BLaER1 (cell line): Measurements from ENCODE around the gene THAP8.
"Not testable (repeated sequence)": the region's sequence is repeated elsewhere in the genome, so short reads cannot be mapped to it uniquely, and the experiment has no call there.

ENCODE experiments used
- H3K27ac ChIP-seq: shearing (Covaris generic); formaldehyde crosslinking; 2 replicates; pipeline ENCODE4 v1.8.1; 2022
- H3K27me3 ChIP-seq: shearing (Covaris generic); formaldehyde crosslinking; 2 replicates; pipeline ENCODE4 v1.8.1; 2022
- H3K36me3 ChIP-seq: shearing (Covaris generic); formaldehyde crosslinking; 2 replicates; pipeline ENCODE4 v1.8.1; 2022
- H3K4me1 ChIP-seq: shearing (Covaris generic); formaldehyde crosslinking; 2 replicates; pipeline ENCODE4 v1.8.1; 2022
- H3K4me2 ChIP-seq: shearing (Covaris generic); formaldehyde crosslinking; 2 replicates; pipeline ENCODE4 v1.8.1; 2022
- H3K4me3 ChIP-seq: shearing (Covaris generic); formaldehyde crosslinking; 2 replicates; pipeline ENCODE4 v1.8.1; 2022
- H3K9ac ChIP-seq: shearing (Covaris generic); formaldehyde crosslinking; 2 replicates; pipeline ENCODE4 v1.8.1; 2022
- H3K9me3 ChIP-seq: shearing (Covaris generic); formaldehyde crosslinking; 2 replicates; pipeline ENCODE4 v1.8.1; 2022
- H4K20me1 ChIP-seq: shearing (Covaris generic); formaldehyde crosslinking; 2 replicates; pipeline ENCODE4 v1.8.1; 2022
- Cebpa-rat ChIP-seq: shearing (Covaris generic); IDR thresholded peaks from 2 replicates; pipeline ENCODE4 v1.8.1; 2022

THAP8 gene

DNA sequence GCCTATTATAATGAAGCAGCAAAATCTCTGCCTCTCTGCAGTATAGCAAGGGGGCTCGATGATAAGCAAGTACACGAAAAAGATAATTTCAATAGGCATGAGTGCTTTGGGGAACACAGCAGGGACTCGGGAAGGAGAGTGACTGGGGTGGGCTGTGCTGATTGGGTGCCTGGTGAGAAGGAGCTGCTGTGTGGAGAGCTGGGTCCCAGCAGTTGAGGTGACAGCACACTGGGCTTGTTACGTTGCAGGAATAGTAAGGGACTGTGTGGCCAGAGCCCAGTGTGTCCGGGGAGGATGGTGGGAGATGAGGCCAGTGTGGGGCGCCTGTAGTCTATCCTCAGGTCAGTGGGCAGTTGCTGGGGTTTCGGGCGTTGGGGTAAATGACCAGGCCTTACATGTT, 18.0 kb upstream of the THAP8 start:
- Histone ChIP-seq H3K9me3 (peaks cover 15% of the 10 kb centered on the region; the same call in 1 of the 2 replicates), H3K4me2 (no peak overlapping the region), H3K4me3 (no peak overlapping the region), H3K9ac (no peak overlapping the region; the same call in 1 of the 2 replicates), H3K4me1 (no peaks in the 10 kb centered on the region), H3K36me3 (peaks cover 92% of the 10 kb centered on the region), H3K27ac (no peak overlapping the region), H4K20me1 (no peaks in the 10 kb centered on the region), H3K27me3 (no peaks in the 10 kb centered on the region; the same call in 1 of the 2 replicates)
- TF ChIP-seq Cebpa-rat, result no peak

DNA sequence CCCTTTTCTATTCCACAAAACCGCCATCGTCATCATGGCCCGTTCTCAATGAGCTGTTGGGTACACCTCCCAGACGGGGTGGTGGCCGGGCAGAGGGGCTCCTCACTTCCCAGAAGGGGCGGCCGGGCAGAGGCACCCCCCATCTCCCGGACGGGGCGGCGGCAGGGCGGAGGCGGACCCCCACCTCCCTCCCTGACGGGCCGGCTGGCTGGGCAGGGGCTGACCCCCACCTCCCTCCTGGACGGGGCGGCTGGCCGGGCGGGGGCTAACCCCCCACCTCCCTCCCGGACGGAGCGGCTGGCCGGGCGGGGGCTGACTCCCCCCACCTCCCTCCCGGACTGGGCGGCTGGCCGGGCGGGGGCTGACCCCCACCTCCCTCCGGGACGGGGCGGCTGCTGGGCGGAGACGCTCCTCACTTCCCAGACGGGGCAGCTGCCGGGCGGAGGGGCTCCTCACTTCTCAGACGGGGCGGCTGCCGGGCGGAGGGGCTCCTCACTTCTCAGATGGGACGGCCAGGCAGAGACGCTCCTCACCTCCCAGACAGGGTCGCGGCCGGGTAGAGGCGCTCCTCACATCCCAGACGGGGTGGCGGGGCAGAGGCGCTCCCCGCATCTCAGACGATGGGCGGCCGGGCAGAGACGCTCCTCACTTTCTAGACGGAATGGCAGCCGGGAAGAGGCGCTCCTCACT, 14.9 kb upstream of the THAP8 start:
- not testable (repeated sequence) for H3K4me2 ChIP-seq, H3K4me1 ChIP-seq, H3K27ac ChIP-seq, H3K4me3 ChIP-seq, H3K27me3 ChIP-seq, H3K9ac ChIP-seq, H4K20me1 ChIP-seq
- H3K9me3 ChIP-seq, result peaks cover 15% of the 10 kb centered on the region; the same call in 1 of the 2 replicates
- peaks cover 93% of the 10 kb centered on the region for H3K36me3 ChIP-seq

DNA sequence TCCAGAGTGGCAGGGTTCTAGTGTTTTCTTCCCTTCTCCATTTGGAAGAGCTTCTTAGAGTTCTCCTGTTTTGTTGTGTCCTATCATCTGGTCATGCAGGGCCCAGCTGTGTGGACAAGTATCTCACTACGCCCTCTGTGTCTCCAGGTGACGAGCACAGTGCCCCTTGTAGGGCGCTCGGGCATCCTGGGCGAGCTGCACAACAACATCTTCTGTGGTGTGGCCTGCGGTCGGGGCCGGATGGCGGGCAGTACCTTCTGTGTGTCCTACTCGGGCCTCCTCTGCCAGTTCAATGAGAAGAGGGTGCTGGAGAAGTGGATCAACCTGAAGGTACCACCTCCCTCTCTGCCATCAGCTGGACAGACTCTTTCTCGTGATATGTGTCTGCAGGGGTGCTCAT, 13.6 kb upstream of the THAP8 start:
- H3K4me1 ChIP-seq, result no peaks in the 10 kb centered on the region
- no peak overlapping the region for H3K9ac ChIP-seq
- H3K27me3 ChIP-seq, result no peaks in the 10 kb centered on the region; the same call in 1 of the 2 replicates
- H3K9me3 ChIP-seq, result peaks cover 15% of the 10 kb centered on the region; the same call in 1 of the 2 replicates
- peaks cover 93% of the 10 kb centered on the region for H3K36me3 ChIP-seq
- no peak overlapping the region for H3K4me2 ChIP-seq
- no peak for TF ChIP-seq Cebpa-rat
- H4K20me1 ChIP-seq, result no peaks in the 10 kb centered on the region
- no peak overlapping the region for H3K4me3 ChIP-seq
- H3K27ac ChIP-seq, result no peak overlapping the region

DNA sequence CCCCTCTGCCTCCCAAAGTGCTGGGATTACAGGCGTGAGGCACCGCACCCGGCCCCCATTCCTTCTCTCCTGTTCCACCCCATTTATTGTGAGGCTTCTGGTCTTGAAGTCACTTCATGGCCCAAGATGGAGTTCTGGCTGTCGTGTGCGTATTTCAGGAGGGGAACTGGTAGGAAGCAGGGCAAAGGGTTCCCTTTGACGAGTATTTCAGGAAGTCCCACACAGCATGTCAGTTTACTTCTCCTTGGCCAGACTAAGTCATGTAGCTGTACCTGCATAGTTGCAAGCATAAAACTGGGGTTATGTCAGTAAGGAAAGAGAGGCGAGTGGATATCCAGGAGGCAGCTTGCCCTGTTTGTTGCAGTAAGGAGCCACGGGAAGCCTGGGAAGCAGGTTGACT, 10.7 kb upstream of the THAP8 start:
- H3K27me3 ChIP-seq, result no peaks in the 10 kb centered on the region; the same call in 1 of the 2 replicates
- H3K4me3 ChIP-seq, result no peak overlapping the region
- no peak for TF ChIP-seq Cebpa-rat
- H3K4me1 ChIP-seq, result no peaks in the 10 kb centered on the region; the same call in 1 of the 2 replicates
- peaks cover 13% of the 10 kb centered on the region; the same call in 1 of the 2 replicates for H4K20me1 ChIP-seq
- peaks cover 15% of the 10 kb centered on the region; the same call in 1 of the 2 replicates for H3K9me3 ChIP-seq
- peaks cover 92% of the 10 kb centered on the region for H3K36me3 ChIP-seq
- no peak overlapping the region for H3K27ac ChIP-seq
- H3K4me2 ChIP-seq, result no peak overlapping the region
- no peak overlapping the region for H3K9ac ChIP-seq

DNA sequence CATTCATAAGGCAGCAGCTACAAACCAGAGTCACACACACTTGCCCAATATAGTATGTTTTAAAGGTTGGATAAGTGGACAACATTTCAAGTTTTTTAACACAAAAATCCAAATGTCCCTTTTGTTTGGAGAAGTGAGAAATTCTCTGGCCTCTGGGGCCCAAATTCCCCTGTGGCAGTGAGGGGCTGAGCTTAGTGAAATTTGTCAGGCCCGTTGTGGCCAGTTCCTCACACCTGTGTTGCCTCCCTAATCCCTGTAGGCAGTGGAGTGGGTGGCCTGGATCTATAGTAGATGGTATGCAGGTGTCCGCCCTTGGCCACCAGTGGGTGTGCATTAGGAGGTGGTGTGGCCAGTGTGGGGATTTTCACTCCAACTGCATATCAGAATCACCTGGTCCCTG, 7.3 kb upstream of the THAP8 start:
- no peak overlapping the region for H3K4me3 ChIP-seq
- H3K4me1 ChIP-seq, result peaks cover 12% of the 10 kb centered on the region
- no peak overlapping the region for H3K27ac ChIP-seq
- no peak overlapping the region for H3K4me2 ChIP-seq
- TF ChIP-seq Cebpa-rat, result no peak
- H3K9me3 ChIP-seq, result no peaks in the 10 kb centered on the region
- H4K20me1 ChIP-seq, result peaks cover 39% of the 10 kb centered on the region
- 0 out of 2 replicates have a peak overlapping the region, but pooled peaks have one; percentile 10 for H3K9ac ChIP-seq
- H3K27me3 ChIP-seq, result no peaks in the 10 kb centered on the region; the same call in 1 of the 2 replicates
- peaks cover 95% of the 10 kb centered on the region for H3K36me3 ChIP-seq

DNA sequence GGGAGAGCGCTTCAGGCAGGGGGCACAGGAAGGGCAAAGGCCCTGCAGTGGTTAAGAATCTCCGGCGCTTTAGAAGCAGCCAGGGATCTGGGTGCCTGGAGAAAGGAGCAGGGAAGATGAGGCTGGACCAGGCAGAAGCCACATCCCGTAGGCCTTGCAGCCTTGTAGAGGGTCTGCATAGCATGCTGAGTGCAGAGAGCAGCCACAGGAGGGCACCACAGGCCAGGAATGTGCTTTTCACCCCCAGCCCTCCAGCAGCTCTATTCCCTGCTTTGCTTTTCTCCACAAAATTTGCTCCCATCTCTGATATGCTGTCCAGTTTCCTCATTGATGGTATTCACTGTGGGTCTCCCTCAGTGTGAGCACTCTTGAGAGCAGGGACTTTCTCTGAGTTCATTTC, 6.3 kb upstream of the THAP8 start:
- peaks cover 85% of the 10 kb centered on the region for H3K36me3 ChIP-seq

DNA sequence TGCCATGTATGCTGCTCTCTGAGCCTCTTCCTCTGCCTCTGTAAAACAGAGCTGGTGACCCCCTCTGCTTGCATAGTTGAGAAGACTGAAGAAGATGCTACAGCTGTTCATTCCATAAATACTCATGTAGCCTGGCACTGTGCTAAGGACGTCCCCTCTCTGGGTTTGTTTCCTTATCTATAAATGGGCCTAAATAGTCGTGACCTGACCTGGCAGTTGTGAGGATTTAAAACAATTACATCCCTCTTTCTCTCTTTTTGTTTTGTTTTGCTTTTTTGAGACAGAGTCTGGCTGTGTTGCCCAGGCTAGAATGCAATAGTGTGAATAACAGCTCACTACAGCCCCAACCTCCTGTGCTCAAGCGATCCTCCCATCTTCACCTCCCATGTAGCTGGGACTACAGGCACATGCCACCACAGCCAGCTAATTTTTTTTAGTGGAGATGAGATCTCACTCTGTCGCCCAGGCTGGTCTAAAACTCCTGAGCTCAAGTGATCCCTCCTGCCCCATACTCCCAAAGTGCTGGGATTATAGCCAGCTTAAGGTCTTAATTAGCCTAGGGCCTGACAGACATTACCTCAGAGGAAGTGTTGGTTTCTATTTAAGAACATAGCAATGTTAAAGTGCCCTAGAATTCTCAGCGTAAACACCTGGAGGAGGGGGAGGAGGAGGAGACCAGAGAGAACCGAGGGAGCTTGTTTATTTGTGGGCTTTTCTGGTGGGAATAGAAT, 5.3 kb upstream of the THAP8 start:
- Histone ChIP-seq H3K27ac (no peak overlapping the region), H3K9me3 (no peaks in the 10 kb centered on the region), H3K9ac (peak overlapping the region; percentile 40; the same call in 1 of the 2 replicates), H3K27me3 (no peaks in the 10 kb centered on the region; the same call in 1 of the 2 replicates), H3K4me2 (no peak overlapping the region), H4K20me1 (peaks cover 42% of the 10 kb centered on the region), H3K4me1 (peaks cover 23% of the 10 kb centered on the region), H3K36me3 (peaks cover 75% of the 10 kb centered on the region), H3K4me3 (no peak overlapping the region)
- TF ChIP-seq Cebpa-rat, result no peak

More for the DNA sequence above, 6.3 kb upstream of the THAP8 start:
- TF ChIP-seq Cebpa-rat, result no peak
- no peak overlapping the region for H3K9ac ChIP-seq
- no peak overlapping the region for H3K4me3 ChIP-seq
- H3K27ac ChIP-seq, result no peak overlapping the region
- peaks cover 21% of the 10 kb centered on the region for H3K4me1 ChIP-seq
- no peaks in the 10 kb centered on the region; the same call in 1 of the 2 replicates for H3K27me3 ChIP-seq
- peaks cover 42% of the 10 kb centered on the region for H4K20me1 ChIP-seq
- H3K9me3 ChIP-seq, result no peaks in the 10 kb centered on the region
- H3K4me2 ChIP-seq, result no peak overlapping the region

DNA sequence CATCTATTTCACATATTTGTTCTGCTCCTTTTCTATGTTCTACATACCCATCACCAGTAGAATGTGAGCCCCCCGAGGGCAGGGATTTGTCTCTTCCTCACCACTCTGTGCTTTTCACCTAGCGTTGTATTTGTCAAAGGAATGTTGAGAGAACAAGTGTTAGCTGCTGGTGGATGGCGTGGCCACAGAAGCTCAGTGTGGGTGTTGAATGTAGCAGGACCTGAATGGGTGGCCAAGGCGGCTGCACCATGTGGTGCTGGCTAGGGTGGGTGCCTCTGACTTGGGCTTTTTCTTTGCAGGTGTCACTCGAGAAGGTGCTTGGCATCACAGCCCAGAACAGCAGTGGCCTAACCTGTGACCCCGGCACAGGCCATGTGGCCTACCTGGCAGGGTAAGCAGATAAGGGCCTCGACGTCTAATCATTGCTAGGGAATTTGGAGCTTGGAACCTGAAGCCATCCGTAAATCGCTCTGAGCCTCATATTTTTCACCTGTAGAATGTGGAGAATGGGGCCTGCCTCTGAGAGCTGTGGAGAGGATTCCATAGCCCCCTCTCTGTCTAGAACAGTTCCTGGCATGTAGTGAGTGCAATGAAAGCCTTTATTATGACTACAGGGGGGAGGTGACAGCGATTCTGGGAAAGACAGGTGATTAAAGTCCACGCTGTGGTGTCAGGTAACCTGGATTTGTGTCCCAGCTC, 4.5 kb upstream of the THAP8 start:
- H3K27me3 ChIP-seq, result no peaks in the 10 kb centered on the region; the same call in 1 of the 2 replicates
- H3K27ac ChIP-seq, result no peak overlapping the region
- peaks cover 42% of the 10 kb centered on the region for H4K20me1 ChIP-seq
- H3K36me3 ChIP-seq, result peaks cover 69% of the 10 kb centered on the region
- no peaks in the 10 kb centered on the region for H3K9me3 ChIP-seq
- no peak overlapping the region for H3K4me3 ChIP-seq
- no peak for TF ChIP-seq Cebpa-rat
- no peak overlapping the region for H3K4me2 ChIP-seq
- H3K4me1 ChIP-seq, result peaks cover 24% of the 10 kb centered on the region
- H3K9ac ChIP-seq, result peak overlapping the region; percentile 40; the same call in 1 of the 2 replicates

DNA sequence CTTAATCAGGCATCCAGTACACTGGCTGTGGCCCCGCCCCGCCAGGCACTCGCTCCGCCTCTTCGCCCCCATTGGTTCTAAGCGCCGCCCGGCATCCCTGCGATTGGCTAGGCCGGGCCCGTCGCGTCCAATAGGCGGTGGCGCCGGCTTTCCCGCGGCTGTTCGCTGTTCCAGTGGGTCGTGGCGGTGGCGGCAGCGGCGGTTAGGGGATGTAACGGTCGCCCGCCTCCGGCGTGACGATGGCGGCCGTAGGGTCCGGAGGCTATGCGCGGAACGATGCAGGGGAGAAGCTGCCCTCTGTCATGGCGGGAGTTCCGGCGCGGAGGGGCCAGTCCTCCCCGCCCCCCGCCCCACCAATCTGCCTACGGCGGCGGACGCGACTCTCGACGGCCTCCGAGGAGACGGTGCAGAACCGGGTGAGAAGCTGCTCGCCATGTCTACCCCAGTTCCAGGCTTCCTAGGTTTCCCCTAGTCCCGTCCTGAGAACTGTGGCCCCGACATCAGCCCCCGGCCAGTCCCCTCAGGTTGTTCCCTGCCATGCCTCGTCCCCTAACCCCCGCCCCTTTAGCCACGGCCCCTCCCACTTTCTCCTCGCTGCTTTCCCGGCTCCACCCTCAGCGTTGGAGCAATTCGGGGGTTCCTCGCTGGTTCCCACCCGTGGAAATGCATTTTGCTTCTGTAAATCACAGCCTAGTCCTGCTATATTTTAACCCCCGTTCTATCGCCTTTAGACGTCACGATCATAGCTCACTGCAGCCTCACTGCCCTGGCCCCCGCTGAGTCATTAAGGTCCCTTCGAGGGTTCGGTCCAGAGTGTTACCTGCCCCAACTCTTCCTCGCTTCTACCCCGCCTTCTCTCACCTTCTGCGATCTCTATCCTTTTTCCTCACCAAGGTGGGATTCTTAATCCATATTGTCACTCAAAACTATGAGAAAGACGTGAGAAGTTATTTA, 925 bp upstream of the THAP8 start, which contains the start of gene WDR62:
Gene WDR62, plus strand, starts transcription at position 165 of the 954 bp plus-strand sequence. Its CDS starts 75 bp downstream, at position 240.
- peak within 1 kb of the TSS; percentile 78 for H3K4me3 ChIP-seq
- peaks cover 31% of the 10 kb centered on the region for H4K20me1 ChIP-seq
- peaks cover 35% of the 10 kb centered on the region for H3K4me1 ChIP-seq
- H3K4me2 ChIP-seq, result peak within 1 kb of the TSS; percentile 98
- H3K36me3 ChIP-seq, result peaks cover 35% of the 10 kb centered on the region
- H3K9ac ChIP-seq, result peak within 1 kb of the TSS; percentile 82
- TF ChIP-seq Cebpa-rat, result no peak
- peak within 1 kb of the TSS; percentile 86 for H3K27ac ChIP-seq
- no peaks in the 10 kb centered on the region for H3K27me3 ChIP-seq
- H3K9me3 ChIP-seq, result no peaks in the 10 kb centered on the region
